SK-N-SH (cell line): ENCODE data around the gene ASCC2. TPM values are rescaled to one million over a fixed set of nuclear protein-coding genes. Genes with fewer than 3 reads are reported as not detected.

Experiments
- CTCF ChIA-PET: fragments of 300-600, 350-600 bp; formaldehyde crosslinking; extraction: SDS; loops from one replicate; lab custom pipeline; 2021; lab: Yijun Ruan, JAX
- POLR2A ChIA-PET: fragments of 350-600 bp; sonication (Branson Sonifier 250); formaldehyde crosslinking; extraction: SDS; loops from one replicate; lab custom pipeline; 2020; ENCODE audit warnings: antibody characterized with exemption, inconsistent platforms; lab: Yijun Ruan, JAX
- DNase-seq: peaks from one replicate; pipeline ENCODE4 v3.0.0; 2012
- H2AFZ ChIP-seq: fragments of 200-600 bp; sonication (generic); 2 replicates; pipeline ENCODE4 v1.8.1; 2016; ENCODE audit warnings: antibody characterized with exemption, mild to moderate bottlenecking, low read depth
- H3F3A ChIP-seq: fragments of 200-600 bp; sonication (generic); replicated peaks from 2 replicates; pipeline ENCODE3; 2016; ENCODE audit warnings: antibody characterized with exemption, mild to moderate bottlenecking; ENCODE audit not compliant: insufficient read depth
- H3K27ac ChIP-seq, 2 experiments: fragments of 200-500 bp in 1 of 2; fragments of 200-600 bp in 1 of 2; sonication (Bioruptor generic) in 1 of 2; sonication (generic), shearing (Covaris generic) in 1 of 2; 2 replicates each; pipeline versions ENCODE4 v1.5.1 to v1.6.1; 2014 to 2016; ENCODE audit warnings: low read depth in 2 of 2, inconsistent platforms in 1 of 2, low read length in 1 of 2, mild to moderate bottlenecking in 1 of 2, mixed read lengths in 1 of 2
- H3K27me3 ChIP-seq: fragments of 200-600 bp; sonication (generic), shearing (Covaris generic); 2 replicates; pipeline ENCODE4 v1.6.1; 2016; ENCODE audit warnings: mixed run types; ENCODE audit not compliant: insufficient read depth
- H3K36me3 ChIP-seq, 2 experiments: fragments of 200-500 bp in 1 of 2; fragments of 200-600 bp in 1 of 2; sonication (Bioruptor generic) in 1 of 2; sonication (generic) in 1 of 2; replicated peaks in 1 of 2; 2 replicates each; pipeline versions ENCODE3 to v1.5.1; 2014 to 2016; ENCODE audit warnings: low read length in 1 of 2, mild to moderate bottlenecking in 1 of 2; ENCODE audit not compliant: insufficient read depth in 2 of 2, control insufficient read depth in 1 of 2
- H3K4me1 ChIP-seq, 2 experiments: fragments of 200-500 bp in 1 of 2; fragments of 200-600 bp in 1 of 2; sonication (Bioruptor generic) in 1 of 2; sonication (generic), shearing (Covaris generic) in 1 of 2; 2 replicates each; pipeline versions ENCODE4 v1.5.1 to v1.6.1; 2014 to 2016; ENCODE audit warnings: low read depth in 1 of 2, low read length in 1 of 2, mixed run types in 1 of 2; ENCODE audit not compliant: insufficient read depth in 2 of 2, control insufficient read depth in 1 of 2
- H3K4me2 ChIP-seq: fragments of 200-600 bp; sonication (generic), shearing (Covaris generic); 2 replicates; pipeline ENCODE4 v1.6.1; 2017; ENCODE audit warnings: mixed run types
- H3K4me3 ChIP-seq, 2 experiments: fragments of 200-500 bp in 1 of 2; fragments of 200-600 bp in 1 of 2; sonication (Bioruptor generic) in 1 of 2; sonication (generic), shearing (Covaris generic) in 1 of 2; 2 replicates each; pipeline versions ENCODE4 v1.5.1 to v1.8.1; 2014 to 2016; ENCODE audit warnings: low read depth in 2 of 2, inconsistent platforms in 1 of 2, low read length in 1 of 2, mild to moderate bottlenecking in 1 of 2, mixed read lengths in 1 of 2, moderate library complexity in 1 of 2
- H3K79me2 ChIP-seq: fragments of 200-600 bp; sonication (generic); 2 replicates; pipeline ENCODE4 v1.8.1; 2017; ENCODE audit warnings: mild to moderate bottlenecking; ENCODE audit not compliant: insufficient read depth
- H3K9ac ChIP-seq: fragments of 200-600 bp; sonication (generic); 2 replicates; pipeline ENCODE4 v1.6.1; 2017; ENCODE audit warnings: mixed run types
- H3K9me2 ChIP-seq: fragments of 200-600 bp; sonication (generic); 2 replicates; pipeline ENCODE4 v1.6.1; 2017; ENCODE audit warnings: mixed run types
- H3K9me3 ChIP-seq: fragments of 200-600 bp; sonication (generic); 2 replicates; pipeline ENCODE4 v1.6.1; 2017; ENCODE audit warnings: mixed run types, mild to moderate bottlenecking, moderate library complexity
- H4K20me1 ChIP-seq: fragments of 200-600 bp; sonication (generic); 2 replicates; pipeline ENCODE4 v1.6.1; 2017; ENCODE audit warnings: mild to moderate bottlenecking, mixed run types; ENCODE audit not compliant: insufficient read depth
- CTCF ChIP-seq: fragments of 200-600 bp; sonication (generic); IDR thresholded peaks from 2 replicates; pipeline ENCODE4 v1.6.1; 2017; ENCODE audit warnings: antibody characterized with exemption, mild to moderate bottlenecking, moderate library complexity
- ELF1 ChIP-seq: IDR thresholded peaks from 2 replicates; pipeline ENCODE4 v1.4.0; 2012
- FOXM1 ChIP-seq: IDR thresholded peaks from 2 replicates; pipeline ENCODE4 v1.4.0; 2012; ENCODE audit warnings: low read depth, mild to moderate bottlenecking
- GABPA ChIP-seq: IDR thresholded peaks from 2 replicates; pipeline ENCODE4 v1.4.0; 2012; ENCODE audit warnings: low read depth, mild to moderate bottlenecking
- IRF3 ChIP-seq: fragments of 150-350 bp; IDR thresholded peaks from 2 replicates; pipeline ENCODE4 v1.6.1; 2016; ENCODE audit warnings: mild to moderate bottlenecking, low read depth, low read length
- JUND ChIP-seq: IDR thresholded peaks from 2 replicates; pipeline ENCODE4 v1.4.0; 2012
- MAX ChIP-seq: IDR thresholded peaks from 2 replicates; pipeline ENCODE4 v1.4.0; 2012; ENCODE audit warnings: low read depth
- MEF2A ChIP-seq: IDR thresholded peaks from 2 replicates; pipeline ENCODE4 v1.4.0; 2012; ENCODE audit warnings: low read depth, borderline replicate concordance
- MXI1 ChIP-seq: IDR thresholded peaks from 2 replicates; pipeline ENCODE4 v1.6.1; 2012; ENCODE audit warnings: mild to moderate bottlenecking, low read depth, low read length, improper control_type of control experiment
- NFIC ChIP-seq: IDR thresholded peaks from 2 replicates; pipeline ENCODE4 v1.4.0; 2012; ENCODE audit warnings: borderline replicate concordance
- NRF1 ChIP-seq: IDR thresholded peaks from 2 replicates; pipeline ENCODE4 v1.6.1; 2012; ENCODE audit warnings: low read depth, mild to moderate bottlenecking, low read length
- PBX3 ChIP-seq: IDR thresholded peaks from 2 replicates; pipeline ENCODE4; 2012
- RAD21 ChIP-seq: IDR thresholded peaks from 2 replicates; pipeline ENCODE4 v1.6.1; 2012; ENCODE audit warnings: mild to moderate bottlenecking, low read length
- RCOR1 ChIP-seq: fragments of 150-350 bp; IDR thresholded peaks from 2 replicates; pipeline ENCODE4 v1.6.1; 2017; ENCODE audit warnings: antibody characterized with exemption, low read length
- RXRA ChIP-seq: IDR thresholded peaks from 2 replicates; pipeline ENCODE4 v1.4.0; 2012; ENCODE audit warnings: low read depth, mild to moderate bottlenecking, borderline replicate concordance
- TAF1 ChIP-seq: IDR thresholded peaks from 2 replicates; pipeline ENCODE4 v1.6.1; 2012; ENCODE audit warnings: low read depth, mild to moderate bottlenecking, low read length, moderate library complexity, borderline replicate concordance
- TEAD4 ChIP-seq: IDR thresholded peaks from 2 replicates; pipeline ENCODE4 v1.4.0; 2012; ENCODE audit warnings: mild to moderate bottlenecking, borderline replicate concordance; ENCODE audit not compliant: insufficient read depth
- USF1 ChIP-seq: IDR thresholded peaks from 2 replicates; pipeline ENCODE4 v1.4.0; 2012; ENCODE audit warnings: low read depth, borderline replicate concordance
- USF2 ChIP-seq: fragments of 150-350 bp; IDR thresholded peaks from 2 replicates; pipeline ENCODE4 v1.6.1; 2017; ENCODE audit warnings: antibody characterized with exemption, low read length, low read depth, borderline replicate concordance
- ZBTB33 ChIP-seq: IDR thresholded peaks from 2 replicates; pipeline ENCODE4 v1.4.0; 2012; ENCODE audit warnings: low read depth, borderline replicate concordance
- WGBS: methylation state at CpG from one replicate; pipeline ENCODE4 v1.1.6; 2017; ENCODE audit warnings: low lambda C conversion rate; 5-methylcytosine and 5-hydroxymethylcytosine counted together
- polyA plus RNA-seq, 3 experiments: library from polyadenylated mRNA; depleted of rRNA; stranded (reverse); fragments of >200 nt; gene quantifications; 2 replicates each; pipeline ENCODE4 v1.2.3, GENCODE V29; 2012

Gene ASCC2
- polyA plus RNA-seq, 1 of the 3 experiments (the other 2 are of a cell fraction): 82.0 TPM

- no peaks in the 10 kb centered on the region for H3K4me1 ChIP-seq
- peaks cover 3% of the 10 kb centered on the region; the same call in 1 of the 2 replicates for H3K79me2 ChIP-seq
- no peak overlapping the region for H3K9ac ChIP-seq
- H3F3A ChIP-seq: peaks cover 3% of the 10 kb centered on the region
- POLR2A ChIA-PET: interaction anchor here (0.6 kb wide), 1 partner anchor 20 kb away, joined by 3 read pairs; no protein-coding TSS in a partner anchor
- no peak overlapping the region for H3K4me3 ChIP-seq
- H3K4me2 ChIP-seq: no peak overlapping the region
- H3K9me2 ChIP-seq: no peaks in the 10 kb centered on the region
- CTCF ChIA-PET: no interaction called here
- TF ChIP-seq FOXM1 (no peak), TEAD4 (no peak), USF2 (no peak), CTCF (no peak), ELF1 (no peak), JUND (no peak), USF1 (no peak), NRF1 (no peak), RXRA (no peak), MXI1 (no peak), GABPA (no peak), MEF2A (no peak), TAF1 (no peak)
- DNase-seq: no peak
- no peaks in the 10 kb centered on the region for H3K9me3 ChIP-seq
- no peak overlapping the region for H3K27ac ChIP-seq
- WGBS: 81% methylated on average over 5 of the region's 5 CpGs
- H3K36me3 ChIP-seq: no peaks in the 10 kb centered on the region
- no peak overlapping the region for H2AFZ ChIP-seq
- no peaks in the 10 kb centered on the region for H3K27me3 ChIP-seq
- no peaks in the 10 kb centered on the region for H4K20me1 ChIP-seq
These were observed 79.1 kb downstream of the ASCC2 start for GRCh38 chr22:29758959-29759358.

GRCh38 chr22:29758068-29758622, 79.9 kb downstream of the ASCC2 start:
- Histone ChIP-seq H4K20me1 (no peaks in the 10 kb centered on the region), H3K36me3 (no peaks in the 10 kb centered on the region), H2AFZ (no peak overlapping the region), H3K9ac (no peak overlapping the region), H3K79me2 (peaks cover 3% of the 10 kb centered on the region; the same call in 1 of the 2 replicates), H3K27me3 (no peaks in the 10 kb centered on the region), H3F3A (peaks cover 3% of the 10 kb centered on the region), H3K27ac (no peak overlapping the region), H3K4me2 (no peak overlapping the region), H3K9me2 (no peaks in the 10 kb centered on the region), H3K9me3 (no peaks in the 10 kb centered on the region), H3K4me3 (no peak overlapping the region), H3K4me1 (no peaks in the 10 kb centered on the region)
- DNase-seq: no peak
- 95% methylated on average over 5 of the region's 7 CpGs for WGBS
- POLR2A ChIA-PET: interaction anchor here (0.6 kb wide), 1 partner anchor 19 kb away, joined by 3 read pairs; no protein-coding TSS in a partner anchor
- CTCF ChIA-PET: no interaction called here
- no peak for TF ChIP-seq NFIC
- no peak for TF ChIP-seq IRF3
- TF ChIP-seq RAD21: no peak
- TF ChIP-seq TEAD4: no peak
- no peak for TF ChIP-seq RCOR1
- TF ChIP-seq ZBTB33: no peak
- TF ChIP-seq MXI1: no peak
- no peak for TF ChIP-seq NRF1
- no peak for TF ChIP-seq RXRA
- TF ChIP-seq FOXM1: no peak
- no peak for TF ChIP-seq PBX3
- TF ChIP-seq GABPA: no peak
- no peak for TF ChIP-seq MAX
